HEK293T (cell line): ENCODE data around the gene ARL4A.
"Not testable (repeated sequence)": the region's sequence is repeated elsewhere in the genome, so short reads cannot be mapped to it uniquely, and the experiment has no call there.

Source experiments
- BHLHE40 ChIP-seq: fragments of 450-650 bp; IDR thresholded peaks from 2 replicates; pipeline ENCODE4 v1.6.1; 2016; ENCODE audit warnings: mild to moderate bottlenecking, moderate library complexity, borderline replicate concordance
- FOXM1 ChIP-seq: fragments of 450-650 bp; IDR thresholded peaks from 2 replicates; pipeline ENCODE4 v1.6.1; 2017; ENCODE audit warnings: mild to moderate bottlenecking, borderline replicate concordance
- SP1 ChIP-seq: fragments of 450-650 bp; IDR thresholded peaks from 2 replicates; pipeline ENCODE4 v1.6.1; 2017
- SUZ12 ChIP-seq: fragments of 450-650 bp; IDR thresholded peaks from 2 replicates; pipeline ENCODE4 v1.6.1; 2016; ENCODE audit warnings: mild to moderate bottlenecking

- not testable (repeated sequence) for TF ChIP-seq BHLHE40, SUZ12, FOXM1, SP1
Measured at GRCh38 chr7:12688485-12689170, 1.2 kb downstream of the ARL4A start.
